ENCODE measurements around the gene CMTM6. TPM values are rescaled to one million over a fixed set of nuclear protein-coding genes. Genes with fewer than 3 reads are reported as not detected.

CMTM6 gene
- total and polyA plus RNA-seq, 2 of the 8 experiments (the other 6 are each of a cell fraction or from before 2014, with no cell fraction given): 24.0 to 51.5 TPM

DNA sequence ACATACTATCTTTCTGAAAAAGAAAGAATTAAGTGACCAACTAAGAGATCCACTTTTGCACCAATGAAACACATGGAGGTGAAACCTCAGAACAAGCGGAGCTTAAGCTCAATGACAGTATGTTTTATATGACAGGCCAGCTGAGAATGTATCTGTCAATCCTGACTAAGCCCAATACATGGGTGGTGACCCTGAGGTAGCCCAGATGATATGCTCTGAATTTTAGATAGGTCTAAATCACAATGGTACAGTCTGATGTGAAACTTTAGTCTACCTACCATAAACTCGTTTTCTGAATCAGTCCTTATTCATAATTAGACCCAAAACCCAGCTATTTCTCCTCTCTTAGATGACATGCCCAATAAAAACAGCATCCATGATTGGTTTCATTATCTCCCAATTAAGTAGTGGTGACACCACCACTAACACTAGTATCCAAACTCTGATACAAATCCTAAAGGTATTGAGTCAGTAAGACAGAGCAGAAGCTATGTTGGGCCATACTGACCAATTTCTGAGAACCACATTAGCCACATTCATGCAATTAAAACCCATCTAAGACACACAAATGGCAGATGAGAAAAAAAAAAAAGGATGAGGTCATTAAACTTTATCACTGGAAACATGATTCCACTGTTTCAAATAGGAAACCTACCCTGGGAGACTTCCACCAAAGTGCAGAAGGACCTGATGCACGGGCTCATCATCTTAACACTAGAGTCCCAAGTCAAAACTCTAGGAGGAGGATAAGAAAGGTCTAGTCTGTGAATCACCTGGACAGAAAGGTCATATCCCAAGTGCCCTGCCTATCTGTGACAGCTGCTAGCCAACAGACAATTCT, 20.6 kb downstream of the CMTM6 start:
- no peak overlapping the region for H3K4ac ChIP-seq (replicated peaks; ENCODE audit: insufficient read length, low read depth, low read length)
- H2BK12ac ChIP-seq (ENCODE audit: low read depth, low read length): no peak overlapping the region
- H2BK5ac ChIP-seq (ENCODE audit: low read depth, low read length): no peak overlapping the region
- no peak for FAIRE-seq
- no peaks in the 10 kb centered on the region for H3K79me2 ChIP-seq (ENCODE audit: control insufficient read depth in 1 of 2, insufficient read depth in 2 of 2, low read length in 2 of 2)
- H3K56ac ChIP-seq (replicated peaks; ENCODE audit: insufficient read length, low read depth, low read length): no peak overlapping the region
- no peak for DNase-seq (ENCODE audit: low read depth in 1 of 2, low spot score in 2 of 2)
- no peak overlapping the region for H2BK120ac ChIP-seq (replicated peaks; ENCODE audit: low read depth, low read length)
- H2BK20ac ChIP-seq (ENCODE audit: low read length): no peak overlapping the region
- H4K20me1 ChIP-seq (replicated peaks in 1 of 2; ENCODE audit: control insufficient read depth in 1 of 2, insufficient read depth in 2 of 2, low read length in 2 of 2): peaks cover 0 to 1% of the 10 kb centered on the region in 2 experiments
- H3K4me3 ChIP-seq (ENCODE audit: extremely low read depth in 1 of 4, insufficient read depth in 2 of 4, low read depth in 3 of 4, low read length in 4 of 4): no peak overlapping the region
- no peak overlapping the region for H4K91ac ChIP-seq (replicated peaks; ENCODE audit: insufficient read length, low read length)
- no peak overlapping the region for H3K4me2 ChIP-seq (ENCODE audit: insufficient read depth in 1 of 2, low read depth in 2 of 2, low read length in 2 of 2)
- no peak overlapping the region for H2BK15ac ChIP-seq (ENCODE audit: low read length)
- H3K14ac ChIP-seq (ENCODE audit: insufficient read length): no peak overlapping the region
- H3K4me1 ChIP-seq (replicated peaks in 1 of 4; ENCODE audit: control insufficient read depth in 3 of 4, insufficient read depth in 4 of 4, low read length in 3 of 4): no peaks in the 10 kb centered on the region
- peaks cover 0 to 12% (median 6%) of the 10 kb centered on the region in 4 experiments; a peak in 3 of 8 replicates for H3K36me3 ChIP-seq (ENCODE audit: control insufficient read depth in 2 of 4, insufficient read depth in 4 of 4, low read length in 3 of 4)
- H2AFZ ChIP-seq (ENCODE audit: low read length): no peak overlapping the region
- no peak overlapping the region for H3K27ac ChIP-seq (ENCODE audit: low read depth, low read length)
- H3K18ac ChIP-seq (ENCODE audit: extremely low read depth, low read length): no peak overlapping the region
- no peaks in the 10 kb centered on the region for H3K79me1 ChIP-seq (ENCODE audit: low read depth, low read length)
- POLR2A ChIA-PET (ENCODE audit: partially characterized antibody): interaction anchor here (0.8 kb wide), 1 partner anchor 14 kb away, joined by 3 read pairs; no protein-coding TSS in a partner anchor
- 92% methylated on average over 3 of the region's 3 CpGs; no CpG with 5 or more reads in 1 of the 2 experiments for WGBS, 2 experiments (ENCODE audit: extremely low coverage in 1 of 2, insufficient coverage in 1 of 2, insufficient read length in 1 of 2, insufficient replicate concordance in 2 of 2, low coverage in 1 of 2, low lambda C conversion rate in 2 of 2, missing lambda C conversion rate in 1 of 2)
- H4K8ac ChIP-seq (ENCODE audit: extremely low read depth, insufficient read depth, low read length): no peak overlapping the region
- H3K23me2 ChIP-seq (ENCODE audit: low read depth, low read length): no peaks in the 10 kb centered on the region
- H2AK5ac ChIP-seq (ENCODE audit: low read depth, low read length): no peak overlapping the region
- H3K27me3 ChIP-seq (replicated peaks in 1 of 4; ENCODE audit: control insufficient read depth in 3 of 4, extremely low read depth in 1 of 4, insufficient read depth in 3 of 4, low read length in 3 of 4): no peaks in the 10 kb centered on the region
- CTCF ChIA-PET (ENCODE audit: partially characterized antibody): interaction anchor here (0.6 to 1.8 kb wide), 5 partner anchors 12 to 467 kb away, joined by 3 to 6 read pairs (median 5); no protein-coding TSS in a partner anchor
- H3K9ac ChIP-seq (replicated peaks in 1 of 4; ENCODE audit: extremely low read depth in 1 of 4, low read depth in 3 of 4, low read length in 3 of 4): no peak overlapping the region
- no peak overlapping the region for H3K23ac ChIP-seq (ENCODE audit: insufficient read length)
- H3K9me3 ChIP-seq (ENCODE audit: insufficient read depth in 2 of 2, low read depth in 1 of 2, low read length in 1 of 2): no peaks in the 10 kb centered on the region
- H4K5ac ChIP-seq (ENCODE audit: insufficient read length, low read depth, low read length): no peak overlapping the region
- TF ChIP-seq CTBP2 (IDR thresholded peaks at IDR 0.05; ENCODE audit: borderline replicate concordance, insufficient read depth, insufficient read length, low read length) (no peak), ZNF274 (IDR thresholded peaks at IDR 0.05; ENCODE audit: borderline replicate concordance, extremely low read depth, low read length) (no peak), CEBPB (IDR thresholded peaks at IDR 0.05; ENCODE audit: low read depth, low read length) (no peak), TAF7 (optimal IDR thresholded peaks at IDR 0.05; ENCODE audit: borderline replicate concordance, low read depth, low read length) (no peak), TCF12 (IDR thresholded peaks at IDR 0.05; ENCODE audit: low read depth, low read length) (no peak), POLR2A (IDR thresholded peaks at IDR 0.05; ENCODE audit: control extremely low read depth in 1 of 2, low read depth in 2 of 2, low read length in 2 of 2) (no peak), NRF1 (IDR thresholded peaks at IDR 0.05; ENCODE audit: low read depth, low read length) (no peak), FOSL1 (IDR thresholded peaks at IDR 0.05; ENCODE audit: insufficient read depth, low read depth, low read length) (no peak), CBX5 (IDR thresholded peaks at IDR 0.05; ENCODE audit: low read depth, low read length) (no peak), SRF (IDR thresholded peaks at IDR 0.05; ENCODE audit: low read depth, low read length) (no peak)
- TF ChIP-seq, protein P1, sequence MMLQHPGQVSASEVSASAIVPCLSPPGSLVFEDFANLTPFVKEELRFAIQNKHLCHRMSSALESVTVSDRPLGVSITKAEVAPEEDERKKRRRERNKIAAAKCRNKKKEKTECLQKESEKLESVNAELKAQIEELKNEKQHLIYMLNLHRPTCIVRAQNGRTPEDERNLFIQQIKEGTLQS (IDR thresholded peaks at IDR 0.05; ENCODE audit: insufficient read depth, low read depth, low read length): no peak
- TF ChIP-seq, protein P2, sequence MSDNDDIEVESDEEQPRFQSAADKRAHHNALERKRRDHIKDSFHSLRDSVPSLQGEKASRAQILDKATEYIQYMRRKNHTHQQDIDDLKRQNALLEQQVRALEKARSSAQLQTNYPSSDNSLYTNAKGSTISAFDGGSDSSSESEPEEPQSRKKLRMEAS (IDR thresholded peaks at IDR 0.05): no peak

Data from H1 (cell line).